ENCODE results near the gene LSS. TPM values are rescaled to one million over a fixed set of nuclear protein-coding genes. Genes with fewer than 3 reads are reported as not detected.

Gene LSS
- total RNA-seq, 2 donors from 2014 or later = 56.7 to 85.2 TPM

DNA sequence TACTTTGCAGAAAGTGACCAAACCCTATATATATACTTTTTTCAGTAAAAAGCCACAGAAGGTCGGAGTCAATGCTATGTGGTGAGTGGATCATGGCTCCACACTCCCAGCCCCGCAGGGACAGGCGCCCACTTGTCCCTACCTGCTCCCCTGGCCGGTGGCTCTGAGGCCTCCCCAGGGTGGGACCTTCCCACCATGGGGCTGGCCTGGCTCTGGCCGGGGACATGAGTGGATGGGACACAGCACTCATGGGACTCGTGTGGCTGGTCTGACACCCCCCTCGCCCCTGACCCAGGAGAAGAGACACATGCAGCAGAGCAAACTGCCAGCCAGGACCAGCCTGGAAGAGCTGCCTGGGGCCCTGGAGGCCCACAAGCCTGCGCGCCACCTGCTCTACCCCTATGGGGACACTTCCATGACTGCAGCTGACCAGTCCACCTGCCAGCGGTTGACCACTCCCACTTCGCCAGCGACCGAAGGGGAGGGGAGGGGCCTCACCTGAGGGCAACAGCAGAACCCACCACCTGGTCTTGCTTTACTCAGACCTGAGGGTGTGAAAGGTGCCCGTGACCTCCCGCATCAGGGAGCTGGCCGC, 46.5 kb downstream of the LSS start:
- no peaks in the 10 kb centered on the region for H3K4me1 ChIP-seq (ENCODE audit: control insufficient read depth, insufficient read depth, low read length)
- peak; percentile 52 for DNase-seq
- no peaks in the 10 kb centered on the region for H3K27me3 ChIP-seq (ENCODE audit: control insufficient read depth, insufficient read depth, low read length, poor library complexity, severe bottlenecking)
- no peak overlapping the region for H3K27ac ChIP-seq (ENCODE audit: low read depth, low read length)
- Mint-ChIP-seq H3K27me3 (ENCODE audit: insufficient read depth) (no peaks in the 10 kb centered on the region), H3K4me1 (peaks cover 3% of the 10 kb centered on the region), H3K27ac (no peak overlapping the region), H3K36me3 (ENCODE audit: low read depth) (peaks cover 10% of the 10 kb centered on the region), H3K9me3 (peaks cover 7% of the 10 kb centered on the region), H3K4me3 (no peak overlapping the region)
- H3K9ac ChIP-seq (ENCODE audit: extremely low read depth, low read length, poor library complexity, severe bottlenecking) = no peak overlapping the region
- 92 to 94% methylated on average over 11 to 16 of the region's 16 CpGs for WGBS, 2 experiments (ENCODE audit: insufficient coverage in 1 of 2, insufficient read length in 1 of 2)
- peaks cover 2% of the 10 kb centered on the region for H3K9me3 ChIP-seq (ENCODE audit: control insufficient read depth, low read length)
- no peak overlapping the region for H3K4me3 ChIP-seq (ENCODE audit: low read length)
- TF ChIP-seq, protein P1, sequence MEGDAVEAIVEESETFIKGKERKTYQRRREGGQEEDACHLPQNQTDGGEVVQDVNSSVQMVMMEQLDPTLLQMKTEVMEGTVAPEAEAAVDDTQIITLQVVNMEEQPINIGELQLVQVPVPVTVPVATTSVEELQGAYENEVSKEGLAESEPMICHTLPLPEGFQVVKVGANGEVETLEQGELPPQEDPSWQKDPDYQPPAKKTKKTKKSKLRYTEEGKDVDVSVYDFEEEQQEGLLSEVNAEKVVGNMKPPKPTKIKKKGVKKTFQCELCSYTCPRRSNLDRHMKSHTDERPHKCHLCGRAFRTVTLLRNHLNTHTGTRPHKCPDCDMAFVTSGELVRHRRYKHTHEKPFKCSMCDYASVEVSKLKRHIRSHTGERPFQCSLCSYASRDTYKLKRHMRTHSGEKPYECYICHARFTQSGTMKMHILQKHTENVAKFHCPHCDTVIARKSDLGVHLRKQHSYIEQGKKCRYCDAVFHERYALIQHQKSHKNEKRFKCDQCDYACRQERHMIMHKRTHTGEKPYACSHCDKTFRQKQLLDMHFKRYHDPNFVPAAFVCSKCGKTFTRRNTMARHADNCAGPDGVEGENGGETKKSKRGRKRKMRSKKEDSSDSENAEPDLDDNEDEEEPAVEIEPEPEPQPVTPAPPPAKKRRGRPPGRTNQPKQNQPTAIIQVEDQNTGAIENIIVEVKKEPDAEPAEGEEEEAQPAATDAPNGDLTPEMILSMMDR (conservative IDR thresholded peaks at IDR 0.05) = no peak
- no peaks in the 10 kb centered on the region for H3K36me3 ChIP-seq (ENCODE audit: control insufficient read depth, insufficient read depth, low read length)

DNA sequence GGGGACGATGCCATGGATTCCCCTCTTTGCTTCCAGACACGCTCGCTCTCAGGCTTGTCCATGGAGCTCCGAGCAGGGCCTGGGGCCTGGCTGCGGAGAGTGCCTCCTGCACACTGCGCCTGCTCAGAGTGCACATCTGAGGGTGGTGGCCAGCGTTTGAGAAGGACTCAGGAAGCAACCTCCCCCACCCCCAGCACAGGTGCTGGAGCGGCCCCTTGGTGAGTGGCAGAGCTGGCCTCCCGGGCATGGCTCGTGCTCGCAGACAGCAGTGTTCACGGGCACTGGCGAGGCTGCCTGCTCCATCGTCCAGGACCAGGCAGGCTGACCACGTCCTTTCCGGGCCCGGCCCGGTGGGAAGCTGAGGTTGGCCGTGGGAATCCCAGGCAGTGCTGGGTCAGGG, 47.1 kb downstream of the LSS start:
- DNase-seq = no peak
- Mint-ChIP-seq H3K27me3 (ENCODE audit: insufficient read depth) (no peaks in the 10 kb centered on the region), H3K4me3 (no peak overlapping the region), H3K9me3 (peaks cover 11% of the 10 kb centered on the region), H3K4me1 (peaks cover 3% of the 10 kb centered on the region), H3K36me3 (ENCODE audit: low read depth) (peaks cover 14% of the 10 kb centered on the region), H3K27ac (no peak overlapping the region)
- H3K9ac ChIP-seq (ENCODE audit: extremely low read depth, low read length, poor library complexity, severe bottlenecking) = no peak overlapping the region
- no peak overlapping the region for H3K4me3 ChIP-seq (ENCODE audit: low read length)
- TF ChIP-seq, protein P1 (conservative IDR thresholded peaks at IDR 0.05) = no peak
- no peaks in the 10 kb centered on the region for H3K36me3 ChIP-seq (ENCODE audit: control insufficient read depth, insufficient read depth, low read length)
- no peaks in the 10 kb centered on the region for H3K4me1 ChIP-seq (ENCODE audit: control insufficient read depth, insufficient read depth, low read length)
- H3K27me3 ChIP-seq (ENCODE audit: control insufficient read depth, insufficient read depth, low read length, poor library complexity, severe bottlenecking) = no peaks in the 10 kb centered on the region
- WGBS, 2 experiments (ENCODE audit: insufficient coverage in 1 of 2, insufficient read length in 1 of 2) = 95% methylated on average over 14 to 19 of the region's 19 CpGs
- peaks cover 8% of the 10 kb centered on the region for H3K9me3 ChIP-seq (ENCODE audit: control insufficient read depth, low read length)
- no peak overlapping the region for H3K27ac ChIP-seq (ENCODE audit: low read depth, low read length)

DNA sequence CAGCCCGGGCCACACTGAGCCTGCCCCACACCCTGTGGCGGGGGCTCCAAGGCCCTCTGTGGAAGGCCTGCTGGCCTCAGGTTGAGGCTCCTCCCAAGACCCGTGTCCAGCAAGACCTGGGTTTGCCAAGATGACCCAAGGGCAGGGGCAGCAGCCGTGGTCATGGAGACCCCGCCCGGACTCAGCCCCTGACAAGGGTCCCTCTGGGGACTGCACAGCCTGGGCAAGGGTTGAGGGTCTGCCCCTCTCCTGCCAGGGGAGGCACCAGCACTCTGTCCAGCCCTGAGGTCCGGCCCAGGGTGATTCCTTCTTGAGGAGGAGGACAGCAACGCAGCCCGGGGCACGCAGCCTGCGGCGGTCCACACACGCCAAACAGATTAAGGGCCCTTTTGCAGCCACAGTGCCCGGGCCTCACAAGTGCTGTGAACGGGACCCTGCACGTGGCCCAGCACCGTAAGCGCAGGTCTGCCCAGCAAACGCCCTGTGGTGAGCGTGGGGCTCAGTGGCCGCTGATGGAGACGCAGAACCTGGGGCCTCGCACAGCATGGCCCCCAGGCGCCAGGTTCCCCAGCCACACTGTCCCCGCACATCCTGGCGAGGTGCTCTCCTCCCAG, 47.7 kb downstream of the LSS start:
- Mint-ChIP-seq H3K9me3 (peaks cover 16% of the 10 kb centered on the region), H3K27me3 (ENCODE audit: insufficient read depth) (no peaks in the 10 kb centered on the region), H3K4me3 (no peak overlapping the region), H3K4me1 (peaks cover 3% of the 10 kb centered on the region), H3K27ac (no peak overlapping the region), H3K36me3 (ENCODE audit: low read depth) (peaks cover 14% of the 10 kb centered on the region)
- no peak overlapping the region for H3K27ac ChIP-seq (ENCODE audit: low read depth, low read length)
- H3K27me3 ChIP-seq (ENCODE audit: control insufficient read depth, insufficient read depth, low read length, poor library complexity, severe bottlenecking) = no peaks in the 10 kb centered on the region
- WGBS, 2 experiments (ENCODE audit: insufficient coverage in 1 of 2, insufficient read length in 1 of 2) = 93 to 94% methylated on average over 19 to 26 of the region's 26 CpGs
- TF ChIP-seq, protein P1 (conservative IDR thresholded peaks at IDR 0.05) = no peak
- no peaks in the 10 kb centered on the region for H3K4me1 ChIP-seq (ENCODE audit: control insufficient read depth, insufficient read depth, low read length)
- peaks cover 8% of the 10 kb centered on the region for H3K9me3 ChIP-seq (ENCODE audit: control insufficient read depth, low read length)
- no peak overlapping the region for H3K4me3 ChIP-seq (ENCODE audit: low read length)
- DNase-seq = peak; percentile 45
- no peak overlapping the region for H3K9ac ChIP-seq (ENCODE audit: extremely low read depth, low read length, poor library complexity, severe bottlenecking)
- no peaks in the 10 kb centered on the region for H3K36me3 ChIP-seq (ENCODE audit: control insufficient read depth, insufficient read depth, low read length)

Measured in endodermal cell (in vitro differentiated cells).